Gastroesophageal sphincter (tissue), 3 donors: Measurements from ENCODE around the gene KRTAP4-8.
"Not testable (repeated sequence)": the region's sequence is repeated elsewhere in the genome, so short reads cannot be mapped to it uniquely, and the experiment has no call there.

ENCODE experiments used
- POLR2A ChIP-seq, 2 donors: fragments of 450-650 bp; IDR thresholded peaks; one replicate each; pipeline ENCODE4 v1.6.1; 2017; ENCODE audit warnings: antibody characterized with exemption in 2 of 2, mild to moderate bottlenecking in 2 of 2, moderate library complexity in 1 of 2
- TF ChIP-seq, protein P1 (sequence below), 4 experiments: fragments of 200-600 bp in 2 of 4; fragments of 450-650 bp in 2 of 4; sonication (generic) in 1 of 4; IDR thresholded peaks; one replicate each; pipeline ENCODE4 v1.5.1; 2017 to 2019; ENCODE audit warnings: antibody characterized with exemption in 4 of 4, mild to moderate bottlenecking in 2 of 4, moderate library complexity in 2 of 4

DNA sequence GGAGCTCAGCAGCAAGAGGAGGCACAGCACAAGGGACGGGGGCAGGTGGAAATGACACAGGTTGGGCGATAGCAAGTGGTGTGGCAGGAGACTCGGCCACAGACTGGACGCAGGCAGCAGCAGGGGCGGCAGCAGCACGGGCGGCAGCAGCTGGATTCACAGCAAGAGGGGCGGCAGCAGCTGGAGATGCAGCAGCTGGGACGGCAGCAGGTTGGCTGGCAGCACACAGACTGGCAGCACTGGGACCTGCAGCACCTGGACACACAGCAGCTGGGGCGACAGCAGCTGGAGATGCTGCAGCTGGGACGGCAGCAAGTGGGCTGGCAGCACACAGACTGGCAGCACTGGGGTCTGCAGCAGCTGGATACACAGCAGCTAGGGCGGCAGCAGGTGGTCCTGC is 41.9 kb upstream of the KRTAP4-8 start:
- TF ChIP-seq, protein P1, sequence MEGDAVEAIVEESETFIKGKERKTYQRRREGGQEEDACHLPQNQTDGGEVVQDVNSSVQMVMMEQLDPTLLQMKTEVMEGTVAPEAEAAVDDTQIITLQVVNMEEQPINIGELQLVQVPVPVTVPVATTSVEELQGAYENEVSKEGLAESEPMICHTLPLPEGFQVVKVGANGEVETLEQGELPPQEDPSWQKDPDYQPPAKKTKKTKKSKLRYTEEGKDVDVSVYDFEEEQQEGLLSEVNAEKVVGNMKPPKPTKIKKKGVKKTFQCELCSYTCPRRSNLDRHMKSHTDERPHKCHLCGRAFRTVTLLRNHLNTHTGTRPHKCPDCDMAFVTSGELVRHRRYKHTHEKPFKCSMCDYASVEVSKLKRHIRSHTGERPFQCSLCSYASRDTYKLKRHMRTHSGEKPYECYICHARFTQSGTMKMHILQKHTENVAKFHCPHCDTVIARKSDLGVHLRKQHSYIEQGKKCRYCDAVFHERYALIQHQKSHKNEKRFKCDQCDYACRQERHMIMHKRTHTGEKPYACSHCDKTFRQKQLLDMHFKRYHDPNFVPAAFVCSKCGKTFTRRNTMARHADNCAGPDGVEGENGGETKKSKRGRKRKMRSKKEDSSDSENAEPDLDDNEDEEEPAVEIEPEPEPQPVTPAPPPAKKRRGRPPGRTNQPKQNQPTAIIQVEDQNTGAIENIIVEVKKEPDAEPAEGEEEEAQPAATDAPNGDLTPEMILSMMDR (IDR thresholded peaks at IDR 0.05): not testable (repeated sequence)
- TF ChIP-seq POLR2A (IDR thresholded peaks at IDR 0.05): not testable (repeated sequence)
